MM.1S (cell line): ENCODE measurements around the gene PGRMC2.

Experiments used
- EZH2phosphoT487 ChIP-seq: fragments of 300-600 bp; sonication (generic); IDR thresholded peaks from 2 replicates; pipeline ENCODE4 v1.6.1; 2018; ENCODE audit warnings: antibody characterized with exemption, low read length
- TF ChIP-seq, protein P1 (sequence below): fragments of 300-600 bp; sonication (generic); IDR thresholded peaks from 2 replicates; pipeline ENCODE4 v1.5.1; 2016; ENCODE audit warnings: antibody characterized with exemption, low read length, mixed read lengths

DNA sequence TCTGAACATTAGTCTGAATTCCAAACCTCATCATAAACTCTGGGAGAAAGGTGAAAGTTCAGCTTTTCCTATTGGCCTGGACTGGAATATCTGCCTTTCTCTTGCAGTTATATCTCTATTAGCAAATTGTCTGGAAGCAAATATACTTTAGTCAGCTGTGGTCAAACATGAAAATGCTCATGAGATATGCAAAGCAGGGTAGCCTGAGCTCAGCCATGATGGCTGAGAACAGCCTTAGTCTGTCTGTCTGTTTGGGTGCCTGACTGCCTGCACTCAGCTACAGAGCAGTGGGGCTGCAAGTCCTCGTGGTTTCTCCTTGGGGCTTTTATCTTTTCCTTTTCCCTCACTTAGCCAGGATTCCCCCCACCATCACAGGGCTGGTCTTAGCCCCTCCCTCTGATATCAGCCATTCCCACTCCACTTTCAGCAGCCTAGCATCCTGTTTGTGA, 19.5 kb upstream of the PGRMC2 start:
- TF ChIP-seq, protein P1, sequence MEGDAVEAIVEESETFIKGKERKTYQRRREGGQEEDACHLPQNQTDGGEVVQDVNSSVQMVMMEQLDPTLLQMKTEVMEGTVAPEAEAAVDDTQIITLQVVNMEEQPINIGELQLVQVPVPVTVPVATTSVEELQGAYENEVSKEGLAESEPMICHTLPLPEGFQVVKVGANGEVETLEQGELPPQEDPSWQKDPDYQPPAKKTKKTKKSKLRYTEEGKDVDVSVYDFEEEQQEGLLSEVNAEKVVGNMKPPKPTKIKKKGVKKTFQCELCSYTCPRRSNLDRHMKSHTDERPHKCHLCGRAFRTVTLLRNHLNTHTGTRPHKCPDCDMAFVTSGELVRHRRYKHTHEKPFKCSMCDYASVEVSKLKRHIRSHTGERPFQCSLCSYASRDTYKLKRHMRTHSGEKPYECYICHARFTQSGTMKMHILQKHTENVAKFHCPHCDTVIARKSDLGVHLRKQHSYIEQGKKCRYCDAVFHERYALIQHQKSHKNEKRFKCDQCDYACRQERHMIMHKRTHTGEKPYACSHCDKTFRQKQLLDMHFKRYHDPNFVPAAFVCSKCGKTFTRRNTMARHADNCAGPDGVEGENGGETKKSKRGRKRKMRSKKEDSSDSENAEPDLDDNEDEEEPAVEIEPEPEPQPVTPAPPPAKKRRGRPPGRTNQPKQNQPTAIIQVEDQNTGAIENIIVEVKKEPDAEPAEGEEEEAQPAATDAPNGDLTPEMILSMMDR: no peak
- no peak for TF ChIP-seq EZH2phosphoT487
